Measurements from ENCODE around the gene PFDN1.

PFDN1 gene

GRCh38 chr5:140321796-140322195 lies 18.9 kb upstream of the PFDN1 start:
- DNase-seq (ENCODE audit: low read depth) = no peak
- TF ChIP-seq CTCF (IDR thresholded peaks at IDR 0.05; ENCODE audit: insufficient read depth, low read depth, low read length, missing control alignments) = no peak
- H3K4me3 ChIP-seq (ENCODE audit: low read length) = no peak overlapping the region

GRCh38 chr5:140319833-140320232 lies 16.9 kb upstream of the PFDN1 start:
- no peak for DNase-seq (ENCODE audit: low read depth)
- no peak overlapping the region for H3K4me3 ChIP-seq (ENCODE audit: low read length)
- TF ChIP-seq CTCF (IDR thresholded peaks at IDR 0.05; ENCODE audit: insufficient read depth, low read depth, low read length, missing control alignments) = no peak

- no peak overlapping the region for H3K4me3 ChIP-seq (ENCODE audit: low read length)
- TF ChIP-seq CTCF (IDR thresholded peaks at IDR 0.05; ENCODE audit: insufficient read depth, low read depth, low read length, missing control alignments) = no peak
- peak; percentile 44 for DNase-seq (ENCODE audit: low read depth)
These were observed 15.9 kb upstream of the PFDN1 start for GRCh38 chr5:140318792-140319191.

- no peak overlapping the region for H3K4me3 ChIP-seq (ENCODE audit: low read length)
- DNase-seq (ENCODE audit: low read depth) = peak; percentile 82
- TF ChIP-seq CTCF (IDR thresholded peaks at IDR 0.05; ENCODE audit: insufficient read depth, low read depth, low read length, missing control alignments) = no peak
These were observed 15.0 kb upstream of the PFDN1 start for GRCh38 chr5:140317859-140318258.

- no peak for DNase-seq (ENCODE audit: low read depth)
- H3K4me3 ChIP-seq (ENCODE audit: low read length) = no peak overlapping the region
These were observed 9.9 kb upstream of the PFDN1 start for GRCh38 chr5:140312791-140313189.

GRCh38 chr5:140312067-140312790 lies 9.3 kb upstream of the PFDN1 start:
- no peak for TF ChIP-seq CTCF (IDR thresholded peaks at IDR 0.05; ENCODE audit: insufficient read depth, low read depth, low read length, missing control alignments)
- peak; percentile 95 for DNase-seq (ENCODE audit: low read depth)
- no peak overlapping the region for H3K4me3 ChIP-seq (ENCODE audit: low read length)

More at GRCh38 chr5:140312791-140313189, 9.9 kb upstream of the PFDN1 start:
- TF ChIP-seq CTCF (IDR thresholded peaks at IDR 0.05; ENCODE audit: insufficient read depth, low read depth, low read length, missing control alignments) = no peak

- no peak overlapping the region for H3K4me3 ChIP-seq (ENCODE audit: low read length)
- TF ChIP-seq CTCF (IDR thresholded peaks at IDR 0.05; ENCODE audit: insufficient read depth, low read depth, low read length, missing control alignments) = no peak
- DNase-seq (ENCODE audit: low read depth) = peak; percentile 82
These were observed 8.1 kb upstream of the PFDN1 start for GRCh38 chr5:140311011-140311467.
